Esophagus squamous epithelium (tissue), 5 donors: ENCODE data around the gene GOSR1. TPM values are rescaled to one million over a fixed set of nuclear protein-coding genes. Genes with fewer than 3 reads are reported as not detected.
"Not testable (repeated sequence)": the region's sequence is repeated elsewhere in the genome, so short reads cannot be mapped to it uniquely, and the experiment has no call there.

ENCODE experiments used
- DNase-seq: peaks from one replicate; lab custom pipeline; 2025; lab: John Stamatoyannopoulos, UW
- H3K27ac ChIP-seq, 4 donors: fragments of 200-600 bp; sonication (generic); one replicate each; pipeline ENCODE4 v1.5.1; 2016 to 2019; ENCODE audit warnings: mild to moderate bottlenecking in 1 of 4
- H3K27me3 ChIP-seq, 4 donors: fragments of 200-600 bp; sonication (generic); 1 replicate in 3 of 4; 2 replicates in 1 of 4; pipeline versions ENCODE4 v1.5.1 to v1.6.0; 2017 to 2021; ENCODE audit warnings: antibody characterized with exemption in 1 of 4
- H3K36me3 ChIP-seq, 3 donors: fragments of 200-600 bp; sonication (generic); one replicate each; pipeline ENCODE4 v1.5.1; 2016 to 2019
- H3K4me1 ChIP-seq, 3 donors: fragments of 200-600 bp; sonication (generic); one replicate each; pipeline ENCODE4 v1.5.1; 2017 to 2019
- H3K4me3 ChIP-seq, 4 donors: fragments of 200-600 bp; sonication (generic); 1 replicate in 3 of 4; 2 replicates in 1 of 4; pipeline ENCODE4 v1.5.1; 2016 to 2019; ENCODE audit warnings: mild to moderate bottlenecking in 2 of 4, moderate library complexity in 1 of 4
- H3K9me3 ChIP-seq, 3 donors: fragments of 200-600 bp; sonication (generic); one replicate each; pipeline ENCODE4 v1.5.1; 2016 to 2019
- CTCF ChIP-seq, 6 experiments: fragments of 450-650 bp in 4 of 6; fragments of 200-600 bp in 2 of 6; sonication (generic) in 2 of 6; IDR thresholded peaks; one replicate each; pipeline ENCODE4 v1.5.1; 2016 to 2019; ENCODE audit warnings: antibody characterized with exemption in 6 of 6, mild to moderate bottlenecking in 4 of 6, moderate library complexity in 4 of 6
- POLR2A ChIP-seq, 4 donors: fragments of 450-650 bp; IDR thresholded peaks; one replicate each; pipeline ENCODE4 v1.6.1; 2017; ENCODE audit warnings: antibody characterized with exemption in 4 of 4, mild to moderate bottlenecking in 4 of 4, moderate library complexity in 3 of 4
- WGBS, 2 donors: methylation state at CpG; one replicate each; pipeline ENCODE4 v1.1.5; 2018; 5-methylcytosine and 5-hydroxymethylcytosine counted together
- intact Hi-C: fragments of 100-400 bp; cut with DNase I; formaldehyde crosslinking; loops from one replicate; pipeline ENCODE4 v1.15.0; 2022
- total RNA-seq, 4 donors: library from RNA; depleted of rRNA; stranded (reverse); fragments of >200 nt; gene quantifications; one replicate each; pipeline ENCODE4 v1.1.0, GENCODE V29; 2016
- donor health status: DM: yes; HTN: yes; CAD: no.

The GOSR1 gene
- total RNA-seq, 4 donors from 2014 or later: 19.4 to 50.4 (median 37.7) TPM

- no peak overlapping the region for H3K27ac ChIP-seq
- DNase-seq: no peak
- no peaks in the 10 kb centered on the region for H3K27me3 ChIP-seq
- no peaks in the 10 kb centered on the region for H3K9me3 ChIP-seq
- H3K4me3 ChIP-seq: no peak overlapping the region
- no peaks in the 10 kb centered on the region for H3K4me1 ChIP-seq
- intact Hi-C loops: loop anchor here (10.0 kb wide), 1 partner anchor 110 kb away; no protein-coding TSS in a partner anchor
- WGBS, 2 donors: 83 to 85% methylated on average over 4 of the region's 4 CpGs
- TF ChIP-seq CTCF (IDR thresholded peaks at IDR 0.05) (no peak), POLR2A (IDR thresholded peaks at IDR 0.05) (no peak)
- H3K36me3 ChIP-seq: peaks cover 0 to 93% (median 6%) of the 10 kb centered on the region in 3 donors
Observed at GRCh38 chr17:30454635-30455034, 22.6 kb upstream of the GOSR1 start.

GRCh38 chr17:30458371-30458770 is 18.8 kb upstream of the GOSR1 start:
- no peak overlapping the region for H3K27ac ChIP-seq
- TF ChIP-seq POLR2A (IDR thresholded peaks at IDR 0.05) (no peak), CTCF (IDR thresholded peaks at IDR 0.05) (no peak)
- no peaks in the 10 kb centered on the region for H3K4me1 ChIP-seq
- H3K4me3 ChIP-seq: no peak overlapping the region
- H3K36me3 ChIP-seq: peaks cover 0 to 86% (median 6%) of the 10 kb centered on the region in 3 donors
- H3K27me3 ChIP-seq: no peaks in the 10 kb centered on the region
- H3K9me3 ChIP-seq: no peaks in the 10 kb centered on the region
- intact Hi-C loops: loop anchor here (10.0 kb wide), 1 partner anchor 114 kb away; no protein-coding TSS in a partner anchor
- DNase-seq: no peak
- WGBS, 2 donors: 90 to 92% methylated on average over 5 of the region's 6 CpGs

GRCh38 chr17:30458797-30459413 is 18.3 kb upstream of the GOSR1 start:
- WGBS, 2 donors: 85 to 95% methylated on average over 3 to 5 of the region's 5 CpGs
- H3K9me3 ChIP-seq, H3K27ac ChIP-seq, H3K4me1 ChIP-seq, DNase-seq, H3K4me3 ChIP-seq, H3K27me3 ChIP-seq: not testable (repeated sequence)
- peaks cover 0 to 86% (median 6%) of the 10 kb centered on the region in 3 donors for H3K36me3 ChIP-seq
- intact Hi-C loops: loop anchor here (10.0 kb wide), 1 partner anchor 114 kb away; no protein-coding TSS in a partner anchor

GRCh38 chr17:30468465-30468864 is 8.7 kb upstream of the GOSR1 start:
- Histone ChIP-seq H3K27ac (no peak overlapping the region), H3K27me3 (no peaks in the 10 kb centered on the region), H3K9me3 (no peaks in the 10 kb centered on the region), H3K4me1 (peaks cover 0 to 27% (median 0%) of the 10 kb centered on the region in 3 donors), H3K4me3 (no peak overlapping the region), H3K36me3 (peaks cover 0 to 39% (median 0%) of the 10 kb centered on the region in 3 donors)
- TF ChIP-seq CTCF (IDR thresholded peaks at IDR 0.05): no peak
- no peak for TF ChIP-seq POLR2A (IDR thresholded peaks at IDR 0.05)
- DNase-seq: no peak
- intact Hi-C loops: no loop called here
- 89 to 96% methylated on average over 2 of the region's 2 CpGs for WGBS, 2 donors

GRCh38 chr17:30472238-30472890 is 4.8 kb upstream of the GOSR1 start:
- peak overlapping the region; percentile 12 to 46 (median 38) for H3K4me3 ChIP-seq
- H3K27ac ChIP-seq: peak overlapping the region in 3 of 4 donors; percentile 64 to 80 (median 66)
- H3K36me3 ChIP-seq: peaks cover 0 to under 1% (median 0%) of the 10 kb centered on the region in 3 donors
- no peaks in the 10 kb centered on the region for H3K9me3 ChIP-seq
- intact Hi-C loops: no loop called here
- peaks cover 4 to 35% (median 5%) of the 10 kb centered on the region in 3 donors for H3K4me1 ChIP-seq
- TF ChIP-seq POLR2A (IDR thresholded peaks at IDR 0.05) (no peak), CTCF (IDR thresholded peaks at IDR 0.05) (no peak)
- WGBS, 2 donors: 29 to 35% methylated on average over 10 of the region's 10 CpGs
- no peaks in the 10 kb centered on the region for H3K27me3 ChIP-seq
- DNase-seq: no peak
